Ectodermal cell (in vitro differentiated cells): Measurements from ENCODE around the gene DISP1.

Experiments
- H3K27ac ChIP-seq: 2 replicates; pipeline ENCODE4 v1.7.0; 2013; ENCODE audit warnings: mild to moderate bottlenecking, low read depth, low read length; ENCODE audit not compliant: insufficient read depth, poor library complexity, severe bottlenecking
- H3K27me3 ChIP-seq: 2 replicates; pipeline ENCODE4 v1.7.0; 2013; ENCODE audit warnings: mild to moderate bottlenecking, low read length; ENCODE audit not compliant: insufficient read depth, control insufficient read depth, poor library complexity, severe bottlenecking
- H3K36me3 ChIP-seq: one replicate; pipeline ENCODE4 v1.7.0; 2013; ENCODE audit warnings: low read length; ENCODE audit not compliant: control insufficient read depth, insufficient read depth
- H3K4me1 ChIP-seq: one replicate; pipeline ENCODE4 v1.7.0; 2013; ENCODE audit warnings: low read length; ENCODE audit not compliant: control insufficient read depth, insufficient read depth
- H3K4me3 ChIP-seq: 2 replicates; pipeline ENCODE4 v1.7.0; 2013; ENCODE audit warnings: low read depth, low read length, control low read depth; ENCODE audit not compliant: insufficient read depth
- H3K9me3 ChIP-seq: 2 replicates; pipeline ENCODE4 v1.7.0; 2013; ENCODE audit warnings: mild to moderate bottlenecking, low read length, moderate library complexity; ENCODE audit not compliant: control insufficient read depth
- WGBS, 2 experiments: methylation state at CpG; one replicate each; pipeline ENCODE4 v1.1.7; 2013; ENCODE audit warnings: missing lambda C conversion rate in 2 of 2; 5-methylcytosine and 5-hydroxymethylcytosine counted together

Gene DISP1

GRCh38 chr1:222784371-222784770 lies 30.5 kb upstream of the DISP1 start:
- H3K36me3 ChIP-seq, result no peaks in the 10 kb centered on the region
- no peak overlapping the region for H3K27ac ChIP-seq
- WGBS, 2 experiments, result 59 to 73% methylated on average over 3 of the region's 3 CpGs
- no peak overlapping the region for H3K4me3 ChIP-seq
- H3K27me3 ChIP-seq, result no peaks in the 10 kb centered on the region
- no peaks in the 10 kb centered on the region for H3K9me3 ChIP-seq
- H3K4me1 ChIP-seq, result no peaks in the 10 kb centered on the region

GRCh38 chr1:222784916-222785315 lies 29.9 kb upstream of the DISP1 start:
- no peaks in the 10 kb centered on the region for H3K9me3 ChIP-seq
- H3K4me3 ChIP-seq, result no peak overlapping the region
- H3K36me3 ChIP-seq, result no peaks in the 10 kb centered on the region
- no peak overlapping the region for H3K27ac ChIP-seq
- H3K4me1 ChIP-seq, result no peaks in the 10 kb centered on the region
- H3K27me3 ChIP-seq, result no peaks in the 10 kb centered on the region
- WGBS, 2 experiments, result 83 to 86% methylated on average over 2 of the region's 2 CpGs

- Histone ChIP-seq H3K4me3 (no peak overlapping the region), H3K27me3 (no peaks in the 10 kb centered on the region), H3K36me3 (no peaks in the 10 kb centered on the region), H3K9me3 (no peaks in the 10 kb centered on the region), H3K4me1 (no peaks in the 10 kb centered on the region), H3K27ac (no peak overlapping the region)
- 92 to 96% methylated on average over 2 of the region's 2 CpGs for WGBS, 2 experiments
Measured at GRCh38 chr1:222785529-222785928, 29.3 kb upstream of the DISP1 start.

- H3K27me3 ChIP-seq, result no peaks in the 10 kb centered on the region
- no peak overlapping the region for H3K27ac ChIP-seq
- no peaks in the 10 kb centered on the region for H3K36me3 ChIP-seq
- H3K4me3 ChIP-seq, result no peak overlapping the region
- 92 to 96% methylated on average over 1 of the region's 1 CpG for WGBS, 2 experiments
- no peaks in the 10 kb centered on the region for H3K9me3 ChIP-seq
- H3K4me1 ChIP-seq, result no peaks in the 10 kb centered on the region
Measured at GRCh38 chr1:222786121-222786520, 28.7 kb upstream of the DISP1 start.

GRCh38 chr1:222787729-222788128 lies 27.1 kb upstream of the DISP1 start:
- Histone ChIP-seq H3K4me1 (no peaks in the 10 kb centered on the region), H3K27ac (no peak overlapping the region), H3K9me3 (no peaks in the 10 kb centered on the region), H3K4me3 (no peak overlapping the region), H3K36me3 (no peaks in the 10 kb centered on the region), H3K27me3 (no peaks in the 10 kb centered on the region)
- 88 to 91% methylated on average over 4 of the region's 4 CpGs for WGBS, 2 experiments

- Histone ChIP-seq H3K4me3 (no peak overlapping the region), H3K27me3 (no peaks in the 10 kb centered on the region), H3K9me3 (no peaks in the 10 kb centered on the region), H3K4me1 (no peaks in the 10 kb centered on the region), H3K27ac (no peak overlapping the region), H3K36me3 (no peaks in the 10 kb centered on the region)
- WGBS, 2 experiments, result 90 to 96% methylated on average over 3 of the region's 3 CpGs
Measured at GRCh38 chr1:222788402-222789156, 26.3 kb upstream of the DISP1 start.

- Histone ChIP-seq H3K4me1 (no peaks in the 10 kb centered on the region), H3K36me3 (no peaks in the 10 kb centered on the region), H3K4me3 (no peak overlapping the region), H3K27me3 (no peaks in the 10 kb centered on the region), H3K9me3 (no peaks in the 10 kb centered on the region), H3K27ac (no peak overlapping the region)
- 76 to 86% methylated on average over 2 of the region's 2 CpGs for WGBS, 2 experiments
Measured at GRCh38 chr1:222790115-222790514, 24.7 kb upstream of the DISP1 start.

- no peak overlapping the region for H3K27ac ChIP-seq
- H3K4me1 ChIP-seq, result no peaks in the 10 kb centered on the region
- H3K36me3 ChIP-seq, result no peaks in the 10 kb centered on the region
- no peaks in the 10 kb centered on the region for H3K9me3 ChIP-seq
- no peak overlapping the region for H3K4me3 ChIP-seq
- WGBS, 2 experiments, result 87 to 92% methylated on average over 4 of the region's 4 CpGs
- no peaks in the 10 kb centered on the region for H3K27me3 ChIP-seq
Measured at GRCh38 chr1:222790520-222790919, 24.3 kb upstream of the DISP1 start.

GRCh38 chr1:222791006-222791710 lies 23.7 kb upstream of the DISP1 start:
- no peaks in the 10 kb centered on the region for H3K9me3 ChIP-seq
- no peaks in the 10 kb centered on the region for H3K27me3 ChIP-seq
- no peak overlapping the region for H3K27ac ChIP-seq
- no peak overlapping the region for H3K4me3 ChIP-seq
- WGBS, 2 experiments, result 78 to 83% methylated on average over 4 of the region's 4 CpGs
- no peaks in the 10 kb centered on the region for H3K4me1 ChIP-seq
- H3K36me3 ChIP-seq, result no peaks in the 10 kb centered on the region

- no peak overlapping the region for H3K4me3 ChIP-seq
- 18 to 19% methylated on average over 2 of the region's 2 CpGs for WGBS, 2 experiments
- H3K36me3 ChIP-seq, result no peaks in the 10 kb centered on the region
- H3K27ac ChIP-seq, result no peak overlapping the region
- no peaks in the 10 kb centered on the region for H3K9me3 ChIP-seq
- H3K4me1 ChIP-seq, result no peaks in the 10 kb centered on the region
- H3K27me3 ChIP-seq, result no peaks in the 10 kb centered on the region
Measured at GRCh38 chr1:222792744-222793143, 22.1 kb upstream of the DISP1 start.
